AG04450 (cell line): ENCODE results near the gene PCNX2. TPM values are rescaled to one million over a fixed set of nuclear protein-coding genes. Genes with fewer than 3 reads are reported as not detected.
"Not testable (repeated sequence)": the region's sequence is repeated elsewhere in the genome, so short reads cannot be mapped to it uniquely, and the experiment has no call there.

Source experiments
- CTCF ChIA-PET: fragments of 300-600, 350-600 bp; formaldehyde crosslinking; extraction: SDS; loops from one replicate; lab custom pipeline; 2022; ENCODE audit warnings: antibody characterized with exemption, inconsistent platforms; lab: Charles Lee
- POLR2A ChIA-PET: fragments of 350-600 bp; formaldehyde crosslinking; extraction: SDS; loops from one replicate; lab custom pipeline; 2021; ENCODE audit warnings: antibody characterized with exemption, inconsistent platforms; lab: Yijun Ruan, JAX
- DNase-seq: peaks from one replicate; pipeline ENCODE4 v3.0.0-alpha.2; 2011; ENCODE audit warnings: low read depth, low spot score
- H3K27ac ChIP-seq: one replicate; pipeline ENCODE4 v1.5.1; 2012; ENCODE audit warnings: low read depth, low read length, control low read depth
- H3K27me3 ChIP-seq: one replicate; pipeline ENCODE4 v1.6.0; 2012; ENCODE audit warnings: low read length; ENCODE audit not compliant: control insufficient read depth, insufficient read depth
- H3K4me3 ChIP-seq: 2 replicates; pipeline ENCODE4 v1.5.1; 2011; ENCODE audit warnings: mild to moderate bottlenecking, low read depth, low read length, control low read depth
- H3K9me3 ChIP-seq: 2 replicates; pipeline ENCODE4 v1.5.1; 2012; ENCODE audit warnings: low read length; ENCODE audit not compliant: control insufficient read depth, insufficient read depth
- polyA plus RNA-seq: library from polyadenylated mRNA; depleted of rRNA; stranded (reverse); fragments of >200 nt; gene quantifications from 2 replicates; pipeline ENCODE4 v1.2.3, GENCODE V29; 2011
- TF ChIP-seq, protein P1 (sequence below): IDR thresholded peaks from 2 replicates; pipeline ENCODE4 v1.5.1; 2011; ENCODE audit warnings: low read depth, low read length, control low read depth, inconsistent platforms

PCNX2 gene
- polyA plus RNA-seq, 1 experiment = 29.8 TPM

- ChIA-PET POLR2A (interaction anchor here (0.7 to 1.1 kb wide), 2 partner anchors 62 to 68 kb away, joined by 3 to 16 read pairs; no protein-coding TSS in a partner anchor), CTCF (interaction anchor here (0.6 kb wide), 1 partner anchor 1408 kb away, joined by 4 read pairs; no protein-coding TSS in a partner anchor)
- TF ChIP-seq, protein P1, sequence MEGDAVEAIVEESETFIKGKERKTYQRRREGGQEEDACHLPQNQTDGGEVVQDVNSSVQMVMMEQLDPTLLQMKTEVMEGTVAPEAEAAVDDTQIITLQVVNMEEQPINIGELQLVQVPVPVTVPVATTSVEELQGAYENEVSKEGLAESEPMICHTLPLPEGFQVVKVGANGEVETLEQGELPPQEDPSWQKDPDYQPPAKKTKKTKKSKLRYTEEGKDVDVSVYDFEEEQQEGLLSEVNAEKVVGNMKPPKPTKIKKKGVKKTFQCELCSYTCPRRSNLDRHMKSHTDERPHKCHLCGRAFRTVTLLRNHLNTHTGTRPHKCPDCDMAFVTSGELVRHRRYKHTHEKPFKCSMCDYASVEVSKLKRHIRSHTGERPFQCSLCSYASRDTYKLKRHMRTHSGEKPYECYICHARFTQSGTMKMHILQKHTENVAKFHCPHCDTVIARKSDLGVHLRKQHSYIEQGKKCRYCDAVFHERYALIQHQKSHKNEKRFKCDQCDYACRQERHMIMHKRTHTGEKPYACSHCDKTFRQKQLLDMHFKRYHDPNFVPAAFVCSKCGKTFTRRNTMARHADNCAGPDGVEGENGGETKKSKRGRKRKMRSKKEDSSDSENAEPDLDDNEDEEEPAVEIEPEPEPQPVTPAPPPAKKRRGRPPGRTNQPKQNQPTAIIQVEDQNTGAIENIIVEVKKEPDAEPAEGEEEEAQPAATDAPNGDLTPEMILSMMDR = no peak
Measured at GRCh38 chr1:233180641-233181364, 114.7 kb downstream of the PCNX2 start.

GRCh38 chr1:233179638-233180037, 115.9 kb downstream of the PCNX2 start:
- H3K9me3 ChIP-seq, DNase-seq, H3K4me3 ChIP-seq, CTCF ChIA-PET, H3K27me3 ChIP-seq: not testable (repeated sequence)
- POLR2A ChIA-PET = interaction anchor here (0.6 to 1.1 kb wide), 2 partner anchors 66 to 756 kb away, joined by 3 read pairs; no protein-coding TSS in a partner anchor
- H3K27ac ChIP-seq = peak overlapping the region; percentile 41

More at GRCh38 chr1:233180641-233181364, 114.7 kb downstream of the PCNX2 start:
- Histone ChIP-seq H3K9me3 (peaks cover 4% of the 10 kb centered on the region), H3K27ac (no peak overlapping the region), H3K27me3 (no peaks in the 10 kb centered on the region), H3K4me3 (no peak overlapping the region)
- DNase-seq = no peak

DNA sequence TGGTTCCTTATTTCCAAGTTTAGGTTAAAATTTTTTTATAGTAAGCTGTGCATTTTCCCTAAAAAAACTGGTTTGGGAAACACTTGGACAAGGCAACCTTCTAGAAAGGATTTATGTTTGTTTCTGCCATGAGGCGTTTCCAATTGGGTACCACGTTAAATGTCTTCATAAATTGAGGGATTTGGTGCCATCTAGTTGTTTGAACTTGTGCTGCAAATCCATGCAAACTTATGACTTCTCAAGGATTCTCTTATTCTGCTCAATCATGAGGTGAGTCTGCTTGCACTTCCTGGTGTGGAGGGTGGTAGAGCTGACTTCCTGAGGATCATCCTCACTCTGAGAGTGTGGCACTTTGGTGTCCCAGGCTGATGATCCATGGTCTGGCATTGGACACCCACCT, 123.3 kb downstream of the PCNX2 start:
- ChIA-PET CTCF (no interaction called here), POLR2A (interaction anchor here (0.6 kb wide), 1 partner anchor 542 kb away, joined by 3 read pairs; no protein-coding TSS in a partner anchor)
- Histone ChIP-seq H3K4me3 (no peak overlapping the region), H3K27ac (no peak overlapping the region), H3K27me3 (no peaks in the 10 kb centered on the region), H3K9me3 (no peaks in the 10 kb centered on the region)
- no peak for DNase-seq
- TF ChIP-seq, protein P1 = no peak

- ChIA-PET CTCF (no interaction called here), POLR2A (no interaction called here)
- Histone ChIP-seq H3K27me3 (no peaks in the 10 kb centered on the region), H3K9me3 (no peaks in the 10 kb centered on the region), H3K4me3 (no peak overlapping the region), H3K27ac (no peak overlapping the region)
- TF ChIP-seq, protein P1 = no peak
- no peak for DNase-seq
Measured at GRCh38 chr1:233170741-233171140, 124.8 kb downstream of the PCNX2 start.

DNA sequence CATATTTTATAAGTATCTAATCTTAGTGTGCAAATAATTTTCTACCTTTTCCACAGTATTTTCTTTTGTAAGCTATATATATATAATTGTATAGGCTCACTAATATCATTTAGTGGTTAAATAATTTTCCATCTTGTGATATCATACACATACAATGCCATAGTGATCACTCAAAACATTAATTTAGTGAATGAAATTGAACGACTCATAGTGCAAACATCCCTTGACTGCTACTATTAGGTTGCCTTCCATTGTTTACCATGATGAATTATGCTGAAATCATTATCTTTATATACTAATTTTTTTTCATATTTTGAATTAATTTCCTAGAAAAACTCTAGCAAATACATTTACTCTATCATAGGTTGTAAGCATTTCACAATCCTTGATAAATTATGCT, 127.1 kb downstream of the PCNX2 start:
- TF ChIP-seq, protein P1 = no peak
- ChIA-PET CTCF (no interaction called here), POLR2A (no interaction called here)

More for the DNA sequence above, 127.1 kb downstream of the PCNX2 start:
- Histone ChIP-seq H3K27ac (no peak overlapping the region), H3K9me3 (no peaks in the 10 kb centered on the region), H3K4me3 (no peak overlapping the region), H3K27me3 (no peaks in the 10 kb centered on the region)
- no peak for DNase-seq
